ENCODE results near the gene HIGD1A. TPM values are rescaled to one million over a fixed set of nuclear protein-coding genes. Genes with fewer than 3 reads are reported as not detected.

The HIGD1A gene
- polyA plus RNA-seq, 12 donors: 63.4 to 101 (median 92.9) TPM; not detected in 1

GRCh38 chr3:42739401-42740158 lies 64.7 kb downstream of the HIGD1A start:
- DNase-seq: no peak

GRCh38 chr3:42736531-42736930 lies 67.8 kb downstream of the HIGD1A start:
- no peak for DNase-seq

GRCh38 chr3:42736081-42736480 lies 68.2 kb downstream of the HIGD1A start:
- no peak for DNase-seq

- no peak for DNase-seq
These were observed 68.7 kb downstream of the HIGD1A start for GRCh38 chr3:42735615-42736014.

GRCh38 chr3:42735019-42735418 lies 69.3 kb downstream of the HIGD1A start:
- DNase-seq: no peak

GRCh38 chr3:42734263-42734860 lies 69.9 kb downstream of the HIGD1A start:
- no peak for DNase-seq

GRCh38 chr3:42733501-42734262 lies 70.6 kb downstream of the HIGD1A start:
- DNase-seq: no peak

Other genes starting within 250 kb of the HIGD1A start
- 10 to 100 TPM in 11 of 12 donors, not detected in 1; 19.8 to 29.5 (median 26.5) TPM for gene SEC22C, start 222.5 kb downstream of the HIGD1A start, polyA plus RNA-seq (ENCODE audit: insufficient read length in 12 of 12)
- gene SS18L2, start 213.6 kb downstream of the HIGD1A start, polyA plus RNA-seq (ENCODE audit: insufficient read length in 12 of 12): 10 to 100 TPM in 11 of 12 donors, not detected in 1; 10.5 to 19.0 (median 12.5) TPM
- 100 to 1,000 TPM in 7 of 12 donors, 10 to 100 TPM in 5; 48.5 to 369 (median 110) TPM for gene NKTR, start 203.8 kb downstream of the HIGD1A start, polyA plus RNA-seq (ENCODE audit: insufficient read length in 12 of 12)
- gene ZBTB47, start 150.8 kb downstream of the HIGD1A start, polyA plus RNA-seq (ENCODE audit: insufficient read length in 12 of 12): 10 to 100 TPM in 11 of 12 donors, not detected in 1; 22.0 to 42.6 (median 27.2) TPM
- 100 to 1,000 TPM in 6 of 12 donors, 10 to 100 TPM in 5, not detected in 1; 35.7 to 198 (median 112) TPM for gene KLHL40, start 119.0 kb downstream of the HIGD1A start, polyA plus RNA-seq (ENCODE audit: insufficient read length in 12 of 12)
- gene HHATL, start 101.7 kb downstream of the HIGD1A start, polyA plus RNA-seq (ENCODE audit: insufficient read length in 12 of 12): 10 to 100 TPM in 10 of 12 donors, not detected in 2; 19.8 to 84.2 (median 57.7) TPM
- gene CCDC13, start 31.2 kb downstream of the HIGD1A start, polyA plus RNA-seq (ENCODE audit: insufficient read length in 12 of 12): under 1 TPM in 10 of 12 donors, not detected in 2; 0.18 to 0.98 (median 0.33) TPM
- gene ACKR2, start 5.0 kb upstream of the HIGD1A start, polyA plus RNA-seq (ENCODE audit: insufficient read length in 12 of 12): 1 to 10 TPM in 1 of 12 donors, under 1 TPM in 9, not detected in 2; 0.23 to 2.4 (median 0.46) TPM
- gene CYP8B1, start 71.4 kb upstream of the HIGD1A start, polyA plus RNA-seq (ENCODE audit: insufficient read length in 12 of 12): under 1 TPM in 9 of 12 donors, not detected in 3; 0.04 to 0.30 (median 0.10) TPM
- gene ZNF662, start 101.7 kb upstream of the HIGD1A start, polyA plus RNA-seq (ENCODE audit: insufficient read length in 12 of 12): 10 to 100 TPM in 11 of 12 donors, not detected in 1; 11.1 to 29.7 (median 18.0) TPM
- 10 to 100 TPM in 1 of 12 donors, 1 to 10 TPM in 10, not detected in 1; 4.1 to 10.6 (median 5.1) TPM for gene GASK1A, start 174.8 kb upstream of the HIGD1A start, polyA plus RNA-seq (ENCODE audit: insufficient read length in 12 of 12)